Astrocyte of the cerebellum (primary cell): ENCODE results near the gene BAHD1.
A peak's percentile ranks its signal among the peaks of the same experiment; 100 is the strongest.

ENCODE experiments used
- DNase-seq: peaks from one replicate; pipeline ENCODE4 v3.0.0-alpha.2; 2011; ENCODE audit warnings: low read depth
- H3K4me3 ChIP-seq: 2 replicates; pipeline ENCODE4 v1.5.1; 2011; ENCODE audit warnings: mild to moderate bottlenecking, low read depth, low read length, moderate library complexity
- CTCF ChIP-seq: IDR thresholded peaks from 2 replicates; pipeline ENCODE4 v1.5.1; 2012; ENCODE audit warnings: low read length, low read depth, moderate library complexity, mild to moderate bottlenecking; ENCODE audit errors: missing control alignments
- in situ Hi-C: cut with HindIII; loops from 2 replicates; pipeline ENCODE4 v1.10.0; 2017; ENCODE audit warnings: low sequenced_read_pairs

The BAHD1 gene

GRCh38 chr15:40471105-40471807 is 30.5 kb downstream of the BAHD1 start:
- in situ Hi-C loops = no loop called here
- TF ChIP-seq CTCF = no peak
- DNase-seq = no peak

GRCh38 chr15:40471808-40472150 is 31.0 kb downstream of the BAHD1 start:
- in situ Hi-C loops = no loop called here
- no peak for DNase-seq
- H3K4me3 ChIP-seq = peak overlapping the region; percentile 67
- TF ChIP-seq CTCF = no peak

More at GRCh38 chr15:40471105-40471807, 30.5 kb downstream of the BAHD1 start:
- H3K4me3 ChIP-seq = peak overlapping the region; percentile 67

GRCh38 chr15:40472171-40472727 is 31.5 kb downstream of the BAHD1 start:
- in situ Hi-C loops = no loop called here

GRCh38 chr15:40474581-40474980 is 33.8 kb downstream of the BAHD1 start:
- DNase-seq = no peak

More at GRCh38 chr15:40472171-40472727, 31.5 kb downstream of the BAHD1 start:
- no peak for DNase-seq
- peak overlapping the region; percentile 67 for H3K4me3 ChIP-seq
- TF ChIP-seq CTCF = no peak

GRCh38 chr15:40477642-40478327 is 37.0 kb downstream of the BAHD1 start:
- in situ Hi-C loops = no loop called here
- no peak for TF ChIP-seq CTCF
- no peak for DNase-seq
- no peak overlapping the region for H3K4me3 ChIP-seq

More at GRCh38 chr15:40474581-40474980, 33.8 kb downstream of the BAHD1 start:
- in situ Hi-C loops = no loop called here
- H3K4me3 ChIP-seq = no peak overlapping the region
- TF ChIP-seq CTCF = no peak

- no peak overlapping the region for H3K4me3 ChIP-seq
- in situ Hi-C loops = no loop called here
- DNase-seq = no peak
- no peak for TF ChIP-seq CTCF
Measured at GRCh38 chr15:40479024-40479423, 38.3 kb downstream of the BAHD1 start.
